Measurements from ENCODE around the gene CXCL12. TPM values are rescaled to one million over a fixed set of nuclear protein-coding genes. Genes with fewer than 3 reads are reported as not detected.

The CXCL12 gene
- polyA plus RNA-seq, 1 experiment = 217 TPM

- DNase-seq (ENCODE audit: low read depth) = no peak
- ChIA-PET POLR2A (no interaction called here), CTCF (interaction anchor here (0.7 to 2.4 kb wide), 6 partner anchors 71 to 712 kb away, joined by 3 to 9 read pairs (median 5); no protein-coding TSS in a partner anchor)
- no peaks in the 10 kb centered on the region for H3K27me3 ChIP-seq (ENCODE audit: control insufficient read depth, insufficient read depth, low read length)
- TF ChIP-seq CTCF (IDR thresholded peaks at IDR 0.05; ENCODE audit: insufficient read depth, low read depth, low read length) = no peak
- H3K36me3 ChIP-seq (ENCODE audit: control insufficient read depth, insufficient read depth, low read length) = peaks cover 15% of the 10 kb centered on the region
- peak overlapping the region; percentile 75 for H3K4me3 ChIP-seq (ENCODE audit: low read depth, low read length)
Observed at GRCh38 chr10:44382131-44382858, 2.6 kb downstream of the CXCL12 start.

GRCh38 chr10:44380829-44381600 lies 3.9 kb downstream of the CXCL12 start:
- Histone ChIP-seq H3K36me3 (ENCODE audit: control insufficient read depth, insufficient read depth, low read length) (peaks cover 15% of the 10 kb centered on the region), H3K27me3 (ENCODE audit: control insufficient read depth, insufficient read depth, low read length) (no peaks in the 10 kb centered on the region), H3K4me3 (ENCODE audit: low read depth, low read length) (peak overlapping the region; percentile 14)
- no peak for DNase-seq (ENCODE audit: low read depth)
- no peak for TF ChIP-seq CTCF (IDR thresholded peaks at IDR 0.05; ENCODE audit: insufficient read depth, low read depth, low read length)
- CTCF ChIA-PET = no interaction called here
- POLR2A ChIA-PET = no interaction called here

- DNase-seq (ENCODE audit: low read depth) = no peak
- Histone ChIP-seq H3K36me3 (ENCODE audit: control insufficient read depth, insufficient read depth, low read length) (peaks cover 23% of the 10 kb centered on the region), H3K4me3 (ENCODE audit: low read depth, low read length) (no peak overlapping the region), H3K27me3 (ENCODE audit: control insufficient read depth, insufficient read depth, low read length) (no peaks in the 10 kb centered on the region)
- TF ChIP-seq CTCF (IDR thresholded peaks at IDR 0.05; ENCODE audit: insufficient read depth, low read depth, low read length) = no peak
- ChIA-PET CTCF (interaction anchor here (0.8 kb wide), 1 partner anchor 690 kb away, joined by 3 read pairs; no protein-coding TSS in a partner anchor), POLR2A (no interaction called here)
Observed at GRCh38 chr10:44379907-44380306, 5.0 kb downstream of the CXCL12 start.

- H3K4me3 ChIP-seq (ENCODE audit: low read depth, low read length) = no peak overlapping the region
- POLR2A ChIA-PET = interaction anchor here (0.6 kb wide), 1 partner anchor 76 kb away, joined by 3 read pairs; no protein-coding TSS in a partner anchor
- peaks cover 31% of the 10 kb centered on the region for H3K36me3 ChIP-seq (ENCODE audit: control insufficient read depth, insufficient read depth, low read length)
- no peak for TF ChIP-seq CTCF (IDR thresholded peaks at IDR 0.05; ENCODE audit: insufficient read depth, low read depth, low read length)
- no peak for DNase-seq (ENCODE audit: low read depth)
- CTCF ChIA-PET = interaction anchor here (0.6 to 1.3 kb wide), 2 partner anchors 8 to 353 kb away, joined by 3 to 4 read pairs; no protein-coding TSS in a partner anchor
- no peaks in the 10 kb centered on the region for H3K27me3 ChIP-seq (ENCODE audit: control insufficient read depth, insufficient read depth, low read length)
Observed at GRCh38 chr10:44378626-44379025, 6.3 kb downstream of the CXCL12 start.

GRCh38 chr10:44377651-44378310 lies 7.1 kb downstream of the CXCL12 start:
- CTCF ChIA-PET = interaction anchor here (0.8 to 1.3 kb wide), 3 partner anchors 9 to 688 kb away, joined by 3 to 4 read pairs (median 3); no protein-coding TSS in a partner anchor
- TF ChIP-seq CTCF (IDR thresholded peaks at IDR 0.05; ENCODE audit: insufficient read depth, low read depth, low read length) = no peak
- POLR2A ChIA-PET = no interaction called here
- peaks cover 34% of the 10 kb centered on the region for H3K36me3 ChIP-seq (ENCODE audit: control insufficient read depth, insufficient read depth, low read length)
- no peak for DNase-seq (ENCODE audit: low read depth)
- H3K4me3 ChIP-seq (ENCODE audit: low read depth, low read length) = no peak overlapping the region
- no peaks in the 10 kb centered on the region for H3K27me3 ChIP-seq (ENCODE audit: control insufficient read depth, insufficient read depth, low read length)
